ENCODE results near the gene BRI3BP. TPM values are rescaled to one million over a fixed set of nuclear protein-coding genes. Genes with fewer than 3 reads are reported as not detected.
"Not testable (repeated sequence)": the region's sequence is repeated elsewhere in the genome, so short reads cannot be mapped to it uniquely, and the experiment has no call there.

BRI3BP gene
- total and polyA plus RNA-seq, 10 donors = 3.3 to 13.4 (median 11.9) TPM

- intact Hi-C loops (cut with DNase I; ENCODE audit: low total_unique reads) = no loop called here
- Histone ChIP-seq H3K27ac (no peak overlapping the region), H3K4me3 (no peak overlapping the region), H3K9me3 (peaks cover 0 to 12% (median 7%) of the 10 kb centered on the region in 8 donors), H3K4me1 (no peaks in the 10 kb centered on the region), H3K27me3 (replicated peaks in 1 of 7) (no peaks in the 10 kb centered on the region), H3K36me3 (no peaks in the 10 kb centered on the region)
- no peak for TF ChIP-seq POLR2A (IDR thresholded peaks at IDR 0.05)
- TF ChIP-seq CTCF (IDR thresholded peaks at IDR 0.05 in 8 of 11, conservative IDR thresholded peaks at IDR 0.05 in 3 of 11) = no peak
- no peak for TF ChIP-seq POLR2AphosphoS5 (IDR thresholded peaks at IDR 0.05)
- WGBS, 5 donors = 71 to 93% (median 79%) methylated on average over 5 of the region's 5 CpGs
- peak; percentile 47 for DNase-seq
These were observed 64.3 kb downstream of the BRI3BP start for GRCh38 chr12:125057708-125058107.

GRCh38 chr12:125061229-125061628 lies 67.8 kb downstream of the BRI3BP start:
- TF ChIP-seq POLR2A (IDR thresholded peaks at IDR 0.05) (no peak), POLR2AphosphoS5 (IDR thresholded peaks at IDR 0.05) (no peak), CTCF (IDR thresholded peaks at IDR 0.05 in 8 of 11, conservative IDR thresholded peaks at IDR 0.05 in 3 of 11) (no peak)
- intact Hi-C loops (cut with DNase I; ENCODE audit: low total_unique reads) = no loop called here
- Histone ChIP-seq H3K4me1 (peaks cover 5 to 20% (median 17%) of the 10 kb centered on the region in 6 donors), H3K36me3 (no peaks in the 10 kb centered on the region), H3K9me3 (peaks cover 0 to 12% (median 7%) of the 10 kb centered on the region in 8 donors), H3K27me3 (replicated peaks in 1 of 7) (peaks cover 0 to 12% (median 0%) of the 10 kb centered on the region in 7 donors), H3K27ac (no peak overlapping the region), H3K4me3 (no peak overlapping the region)
- 91 to 97% (median 96%) methylated on average over 3 of the region's 3 CpGs for WGBS, 5 donors
- no peak for DNase-seq

GRCh38 chr12:125063522-125063921 lies 70.1 kb downstream of the BRI3BP start:
- 76 to 94% (median 89%) methylated on average over 4 of the region's 4 CpGs for WGBS, 5 donors
- DNase-seq; intact Hi-C loops (cut with DNase I; ENCODE audit: low total_unique reads); H3K36me3 ChIP-seq; H3K27ac ChIP-seq; H3K4me3 ChIP-seq: not testable (repeated sequence)
- Histone ChIP-seq H3K27me3 (replicated peaks in 1 of 7) (peaks cover 0 to 12% (median 0%) of the 10 kb centered on the region in 7 donors), H3K4me1 (peaks cover 5 to 28% (median 21%) of the 10 kb centered on the region in 6 donors), H3K9me3 (peaks cover 0 to 12% (median 7%) of the 10 kb centered on the region in 8 donors)

- no peak overlapping the region for H3K27ac ChIP-seq
- intact Hi-C loops (cut with DNase I; ENCODE audit: low total_unique reads) = no loop called here
- TF ChIP-seq POLR2A (IDR thresholded peaks at IDR 0.05) = no peak
- no peak for DNase-seq
- H3K4me1 ChIP-seq = peaks cover 5 to 28% (median 21%) of the 10 kb centered on the region in 6 donors
- 50 to 61% (median 59%) methylated on average over 5 of the region's 5 CpGs for WGBS, 5 donors
- H3K36me3 ChIP-seq = peaks cover 0 to 6% (median 0%) of the 10 kb centered on the region in 6 donors
- peaks cover 0 to 12% (median 0%) of the 10 kb centered on the region in 7 donors for H3K27me3 ChIP-seq (replicated peaks in 1 of 7)
- peak overlapping the region in 6 of 8 donors; percentile 57 to 84 (median 78) for H3K4me3 ChIP-seq
- peaks cover 0 to 12% (median 7%) of the 10 kb centered on the region in 8 donors for H3K9me3 ChIP-seq
These were observed 71.0 kb downstream of the BRI3BP start for GRCh38 chr12:125064492-125064891.

GRCh38 chr12:125065021-125065918 lies 71.8 kb downstream of the BRI3BP start, which contains the start of gene AACS:
Gene AACS (plus strand): TSS chr12:125065435. CDS start chr12:125065585, 150 bp downstream.
- TF ChIP-seq CTCF (IDR thresholded peaks at IDR 0.05 in 8 of 11, conservative IDR thresholded peaks at IDR 0.05 in 3 of 11) (peak in 1 of 11 experiments; percentile 26), POLR2AphosphoS5 (IDR thresholded peaks at IDR 0.05) (peak; percentile 64 to 70 (median 68)), POLR2A (IDR thresholded peaks at IDR 0.05) (peak in 1 of 3 donors; percentile 2)
- peak; percentile 94 for DNase-seq
- peaks cover 0 to 12% (median 0%) of the 10 kb centered on the region in 7 donors for H3K27me3 ChIP-seq (replicated peaks in 1 of 7)
- H3K4me3 ChIP-seq = peak within 1 kb of the TSS; percentile 57 to 84 (median 75)
- H3K9me3 ChIP-seq = peaks cover 0 to 12% (median 7%) of the 10 kb centered on the region in 8 donors
- intact Hi-C loops (cut with DNase I; ENCODE audit: low total_unique reads) = no loop called here
- peaks cover 0 to 12% (median 0%) of the 10 kb centered on the region in 6 donors for H3K36me3 ChIP-seq
- WGBS, 5 donors = 0 to 1% (median 1%) methylated on average over 32 to 80 of the region's 80 CpGs
- H3K4me1 ChIP-seq = peaks cover 5 to 28% (median 21%) of the 10 kb centered on the region in 6 donors
- peak within 1 kb of the TSS in 6 of 8 donors; percentile 1 to 82 (median 74) for H3K27ac ChIP-seq
